NCI-H510A treated with DMSO at 0.1 percent for 48 hours (cell line): Measurements from ENCODE around the gene EVI5.
"Not testable (repeated sequence)": the region's sequence is repeated elsewhere in the genome, so short reads cannot be mapped to it uniquely, and the experiment has no call there.

Source experiments
- DNase-seq: peaks from one replicate; lab custom pipeline; 2025; lab: John Stamatoyannopoulos, UW

EVI5 gene

GRCh38 chr1:92575123-92575522, 209.8 kb downstream of the EVI5 start:
- no peak for DNase-seq

DNA sequence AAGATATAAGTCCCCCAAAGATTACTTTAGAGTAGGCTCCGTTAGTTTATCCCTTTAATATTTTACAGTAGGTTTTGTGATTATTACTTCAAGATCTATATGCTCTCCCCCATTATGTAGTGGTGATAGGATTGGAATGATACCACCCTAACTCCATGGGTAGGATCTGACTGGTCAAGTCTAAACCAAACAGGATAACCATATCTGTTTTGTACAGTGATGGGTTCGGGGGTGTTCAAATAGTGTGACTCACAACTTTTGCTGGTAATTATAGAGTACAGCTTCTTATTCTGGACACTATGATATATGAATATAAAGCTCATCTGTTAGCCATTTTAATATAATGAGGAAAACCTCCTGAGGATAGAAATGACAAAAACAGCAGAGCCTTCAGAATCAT, 212.4 kb downstream of the EVI5 start:
- DNase-seq: no peak

DNA sequence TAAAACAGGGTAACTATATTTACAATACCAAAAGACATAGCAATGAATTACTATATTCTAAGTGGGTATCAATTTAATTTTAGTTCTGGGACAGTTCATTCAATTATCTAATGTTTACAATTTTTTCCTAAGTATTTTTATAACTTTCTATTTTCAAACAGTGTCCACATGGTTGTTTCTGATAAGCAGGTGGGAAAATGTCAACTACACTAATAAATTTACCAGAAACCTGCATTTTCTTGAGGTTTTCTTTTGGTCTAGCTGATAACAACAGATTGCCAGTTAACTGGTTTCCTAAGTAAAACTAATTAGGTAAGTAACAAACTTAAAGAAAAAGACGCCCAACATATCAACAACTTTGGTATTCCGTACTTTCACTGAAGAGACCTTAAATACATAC, 213.3 kb downstream of the EVI5 start:
- DNase-seq: no peak

- no peak for DNase-seq
Measured at GRCh38 chr1:92567211-92567868, 217.6 kb downstream of the EVI5 start.

DNA sequence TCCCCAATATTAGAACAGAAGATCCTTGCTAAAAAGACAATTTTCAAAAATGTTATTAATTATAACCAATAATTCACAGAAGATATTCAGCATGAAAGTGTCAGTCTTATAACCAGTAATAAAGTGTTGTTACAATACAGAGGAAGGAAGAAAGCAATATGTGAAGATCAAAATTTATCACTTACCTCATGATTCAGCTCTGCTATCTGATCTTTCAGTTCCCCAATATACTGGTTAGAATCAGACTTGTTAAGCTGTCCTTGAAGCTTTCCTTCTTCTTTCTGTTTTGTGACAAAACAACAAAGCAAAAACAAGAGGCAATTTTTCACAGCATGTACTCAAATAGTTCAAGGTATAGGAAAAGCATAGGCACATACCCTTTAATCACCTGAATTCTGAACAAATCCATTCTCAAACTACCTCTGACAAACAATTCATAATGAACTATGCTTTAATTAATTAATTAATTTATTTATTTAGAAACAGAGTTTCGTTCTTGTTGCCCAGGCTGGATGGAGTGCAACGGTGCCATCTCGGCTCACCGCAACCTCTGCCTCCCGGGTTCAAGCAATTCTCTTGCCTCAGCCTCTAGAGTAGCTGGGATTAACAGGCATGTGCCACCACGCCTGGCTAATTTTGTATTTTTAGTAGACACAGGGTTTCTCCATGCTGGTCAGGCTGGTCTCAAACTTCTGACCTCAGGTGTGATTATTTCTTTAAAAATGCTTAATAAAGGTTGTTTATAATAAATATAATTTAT, 221.3 kb downstream of the EVI5 start:
- DNase-seq: no peak

- no peak for DNase-seq
Measured at GRCh38 chr1:92556350-92556749, 228.6 kb downstream of the EVI5 start.

DNA sequence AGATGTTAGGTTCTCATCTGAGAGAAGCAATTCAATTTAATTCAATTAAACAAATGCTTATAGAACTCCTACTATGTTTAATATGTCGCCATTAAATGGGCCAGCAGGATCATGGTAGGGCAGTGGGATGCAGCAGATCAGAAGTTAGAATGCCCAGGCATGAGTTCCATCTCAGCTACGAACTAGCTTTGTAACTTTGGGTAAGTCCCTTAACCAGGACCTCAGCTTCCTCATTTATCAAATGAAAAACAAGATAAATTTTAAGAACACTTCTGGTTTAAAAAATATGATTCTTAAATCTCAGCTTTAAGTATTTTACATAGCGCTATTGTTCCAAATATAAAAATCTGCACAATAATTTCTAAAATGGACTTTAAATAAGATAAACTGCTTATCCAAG, 230.7 kb downstream of the EVI5 start:
- no peak for DNase-seq

DNA sequence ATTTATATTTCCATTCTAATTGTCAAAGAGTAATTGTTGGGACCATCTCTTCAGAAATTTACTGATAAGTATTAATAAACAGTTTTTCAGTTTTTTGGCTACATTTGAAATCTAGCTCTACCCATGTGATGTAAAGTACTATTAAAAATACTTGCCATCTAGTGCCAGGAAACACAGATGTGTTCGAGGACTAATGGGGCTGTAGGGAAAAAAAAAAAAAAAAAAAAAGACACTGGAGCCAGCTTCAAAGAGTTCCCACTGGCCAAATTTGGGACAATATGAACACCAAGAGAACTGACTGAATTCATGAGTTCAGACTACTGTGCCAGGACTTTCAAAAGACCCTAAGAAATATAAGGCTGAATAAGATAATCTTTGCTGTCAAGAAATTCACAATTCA, 233.0 kb downstream of the EVI5 start:
- DNase-seq: no peak

DNA sequence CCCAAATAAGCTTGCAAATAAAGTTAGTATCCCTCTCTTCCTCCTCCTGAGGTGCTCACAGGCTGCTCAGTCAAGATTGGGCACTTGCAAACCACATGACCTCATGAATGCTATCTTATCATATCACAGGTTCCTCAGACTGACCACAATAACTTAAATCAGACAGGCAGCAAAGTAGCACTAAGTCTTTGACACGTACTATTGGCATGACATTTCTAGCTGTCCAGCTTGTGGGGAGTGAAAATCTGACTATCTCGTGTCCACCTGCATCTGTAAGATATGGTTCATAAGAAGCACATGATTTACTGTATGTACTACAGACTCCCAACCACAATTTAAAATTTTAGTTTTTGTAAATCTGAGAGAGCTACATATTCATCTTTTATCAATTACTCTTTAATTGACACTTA, 240.1 kb downstream of the EVI5 start:
- no peak for DNase-seq

DNA sequence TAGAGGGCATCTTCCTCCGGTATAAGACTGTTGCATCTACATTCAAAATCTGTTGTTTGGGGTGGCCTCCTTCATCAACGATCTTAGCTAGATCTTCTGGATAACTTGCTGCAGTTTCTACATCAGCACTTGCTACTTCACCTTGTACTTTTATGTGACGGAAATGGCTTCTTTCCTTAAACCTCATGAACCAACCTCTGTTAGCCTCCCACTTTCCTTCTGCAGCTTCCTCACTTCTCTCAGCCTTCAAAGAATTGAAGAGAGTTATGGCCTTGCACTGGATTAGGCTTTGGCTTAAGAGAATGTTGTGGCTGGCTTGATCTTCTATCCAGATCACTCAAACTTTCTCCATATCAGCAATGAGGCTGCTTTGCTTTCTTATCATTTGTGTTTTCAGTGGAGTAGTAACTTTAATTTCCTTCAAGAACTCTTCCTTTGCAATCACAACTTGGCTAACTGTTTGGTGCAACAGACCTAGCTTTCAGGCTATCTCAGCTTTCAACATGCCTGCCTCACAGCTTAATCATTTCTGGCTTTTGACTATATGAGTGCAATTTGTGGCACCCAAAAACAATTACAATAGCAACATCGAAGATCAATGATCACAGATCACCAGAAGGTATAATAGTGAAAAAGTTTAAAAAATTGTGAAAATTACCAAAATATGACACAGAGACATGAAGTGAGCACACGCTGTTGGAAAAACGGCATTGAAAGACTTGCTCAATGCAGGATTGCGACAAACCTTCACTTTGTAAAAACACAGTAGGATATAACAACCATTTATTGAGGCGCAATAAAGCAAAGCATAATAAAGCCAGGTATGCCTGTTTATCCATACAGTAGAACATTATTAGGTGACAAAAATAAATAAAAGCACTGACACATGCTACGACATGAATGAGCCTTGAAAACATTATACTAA, 241.5 kb downstream of the EVI5 start:
- no peak for DNase-seq

GRCh38 chr1:92538413-92539061, 246.4 kb downstream of the EVI5 start:
- DNase-seq: no peak

- no peak for DNase-seq
Measured at GRCh38 chr1:92538048-92538412, 246.9 kb downstream of the EVI5 start.

- DNase-seq: no peak
Measured at GRCh38 chr1:92536980-92537884, 247.7 kb downstream of the EVI5 start.

DNA sequence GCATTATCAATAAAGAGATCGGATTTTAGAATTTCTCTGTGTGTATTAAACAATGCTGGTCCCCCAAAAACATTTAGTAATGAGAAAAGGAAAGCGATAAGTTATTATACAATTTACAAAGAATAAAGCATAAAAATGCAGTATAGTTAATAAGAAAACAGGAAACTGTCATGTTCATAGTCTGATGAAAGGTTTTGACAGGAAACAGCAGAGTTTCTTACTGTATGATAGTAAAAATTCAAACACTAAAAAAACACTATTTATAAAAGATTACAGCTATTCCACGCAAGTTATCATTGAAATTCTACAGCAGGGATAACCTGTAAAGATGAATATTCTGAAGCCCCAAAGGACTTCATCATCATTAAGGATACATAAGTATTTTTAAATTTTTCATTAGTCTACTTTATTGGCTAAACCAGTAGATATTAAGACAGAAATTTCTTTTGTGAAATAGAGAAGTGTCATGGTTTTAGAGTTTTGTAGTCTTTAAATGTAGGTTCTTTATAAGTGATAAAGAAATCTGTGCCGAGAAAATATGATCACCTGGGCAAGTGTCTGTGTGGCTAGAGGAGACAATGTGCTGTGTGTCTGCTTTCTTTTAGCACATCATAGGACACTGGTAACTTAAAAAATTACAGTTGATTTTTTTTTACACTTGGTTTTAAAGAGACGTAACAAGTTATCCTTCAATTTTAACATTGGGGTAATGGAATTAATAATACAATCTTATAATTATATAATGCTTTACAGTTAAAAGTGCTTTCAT, 248.5 kb downstream of the EVI5 start:
- DNase-seq: no peak

GRCh38 chr1:92532371-92532770, 252.5 kb downstream of the EVI5 start:
- DNase-seq: not testable (repeated sequence)

GRCh38 chr1:92531939-92532338, 253.0 kb downstream of the EVI5 start:
- DNase-seq: not testable (repeated sequence)

DNA sequence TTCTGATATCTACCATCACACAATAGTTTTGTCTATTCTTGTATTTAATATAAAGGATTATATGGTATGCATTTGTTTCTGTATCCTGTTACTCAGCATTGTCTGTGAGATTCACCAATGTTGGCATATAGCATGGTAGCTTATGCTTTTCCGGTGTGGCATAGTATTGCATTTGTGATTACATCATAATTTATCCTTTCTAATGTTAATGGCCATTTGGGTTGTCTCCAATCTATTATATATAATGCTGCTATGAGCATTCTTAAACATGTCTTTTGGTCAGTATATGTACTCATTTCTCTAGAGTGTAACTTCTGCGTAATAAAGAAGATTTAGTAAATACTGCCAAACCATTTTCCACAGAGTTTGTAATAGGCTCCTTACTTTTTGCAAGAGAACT, 257.2 kb downstream of the EVI5 start:
- no peak for DNase-seq

GRCh38 chr1:92524944-92525590, 259.8 kb downstream of the EVI5 start:
- DNase-seq: not testable (repeated sequence)

- DNase-seq: no peak
Measured at GRCh38 chr1:92519043-92519442, 265.9 kb downstream of the EVI5 start.

DNA sequence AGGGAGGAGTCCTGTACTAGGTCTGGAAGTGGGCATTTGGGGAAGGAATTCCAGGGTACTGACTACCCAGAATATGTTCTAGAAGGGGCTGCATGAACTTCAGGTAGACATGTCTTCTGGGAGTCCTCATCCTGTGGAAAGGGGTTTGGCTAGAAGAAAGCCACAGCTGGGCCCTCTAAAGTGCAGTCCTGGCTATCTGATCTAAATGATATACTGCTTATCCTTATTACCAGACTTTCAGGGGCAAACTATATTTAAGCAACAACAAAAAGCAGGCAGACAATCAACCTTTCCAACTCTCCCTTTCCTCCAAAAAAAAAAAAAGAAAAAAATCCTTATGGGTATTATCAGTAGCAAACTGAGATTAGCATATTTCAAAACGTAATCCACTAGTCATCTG, 268.3 kb downstream of the EVI5 start:
- DNase-seq: no peak
